Trophoblast cell (in vitro differentiated cells and primary cell): ENCODE data around the gene SHOC1.
"Not testable (repeated sequence)": the region's sequence is repeated elsewhere in the genome, so short reads cannot be mapped to it uniquely, and the experiment has no call there.

ENCODE experiments used
- DNase-seq, 2 donors: peaks; one replicate each; pipeline ENCODE4 v3.0.0-alpha.2; 2016
- H2AFZ ChIP-seq: 2 replicates; pipeline ENCODE4 v1.6.1; 2013; ENCODE audit warnings: low read length, moderate library complexity, mild to moderate bottlenecking; ENCODE audit not compliant: insufficient read depth, poor library complexity
- H2AK5ac ChIP-seq: 2 replicates; pipeline ENCODE4 v1.6.1; 2013; ENCODE audit warnings: mild to moderate bottlenecking, low read length
- H2BK120ac ChIP-seq: 2 replicates; pipeline ENCODE4 v1.6.1; 2013; ENCODE audit warnings: low read length, mild to moderate bottlenecking, moderate library complexity; ENCODE audit not compliant: insufficient read depth, poor library complexity
- H2BK12ac ChIP-seq: 2 replicates; pipeline ENCODE4 v1.6.1; 2013; ENCODE audit warnings: mild to moderate bottlenecking, low read length, moderate library complexity
- H2BK5ac ChIP-seq: 2 replicates; pipeline ENCODE4 v1.6.1; 2013; ENCODE audit warnings: low read length, low read depth, moderate library complexity, mild to moderate bottlenecking; ENCODE audit not compliant: poor library complexity
- H3K14ac ChIP-seq: 2 replicates; pipeline ENCODE4 v1.6.1; 2013; ENCODE audit warnings: mild to moderate bottlenecking, low read length
- H3K18ac ChIP-seq: 2 replicates; pipeline ENCODE4 v1.6.1; 2013; ENCODE audit warnings: mild to moderate bottlenecking, low read length
- H3K23ac ChIP-seq: 2 replicates; pipeline ENCODE4 v1.6.1; 2013; ENCODE audit warnings: low read length
- H3K27ac ChIP-seq: 2 replicates; pipeline ENCODE4 v1.5.1; 2013; ENCODE audit warnings: low read depth, mild to moderate bottlenecking, inconsistent platforms, low read length, moderate library complexity
- H3K27me3 ChIP-seq: 2 replicates; pipeline ENCODE4 v1.6.1; 2013; ENCODE audit warnings: inconsistent platforms, mild to moderate bottlenecking, low read length, moderate library complexity; ENCODE audit not compliant: insufficient read depth
- H3K36me3 ChIP-seq, 2 experiments: 1 replicate in 1 of 2; 2 replicates in 1 of 2; pipeline ENCODE4 v1.6.1; 2013; ENCODE audit warnings: low read length in 2 of 2, mild to moderate bottlenecking in 2 of 2, moderate library complexity in 1 of 2; ENCODE audit not compliant: insufficient read depth in 2 of 2, control insufficient read depth in 1 of 2
- H3K4ac ChIP-seq: 2 replicates; pipeline ENCODE4 v1.6.1; 2013; ENCODE audit warnings: low read depth, mild to moderate bottlenecking, low read length, moderate library complexity
- H3K4me1 ChIP-seq, 2 experiments: 1 replicate in 1 of 2; 2 replicates in 1 of 2; pipeline ENCODE4 v1.6.1; 2013; ENCODE audit warnings: low read length in 2 of 2, mild to moderate bottlenecking in 2 of 2, moderate library complexity in 1 of 2; ENCODE audit not compliant: insufficient read depth in 2 of 2, control insufficient read depth in 1 of 2
- H3K4me2 ChIP-seq: 2 replicates; pipeline ENCODE4 v1.6.1; 2013; ENCODE audit warnings: inconsistent platforms, mild to moderate bottlenecking, low read length, moderate library complexity
- H3K4me3 ChIP-seq: 2 replicates; pipeline ENCODE4 v1.5.1; 2013; ENCODE audit warnings: mild to moderate bottlenecking, low read depth, low read length, inconsistent platforms
- H3K79me1 ChIP-seq: one replicate; pipeline ENCODE4 v1.6.1; 2013; ENCODE audit warnings: low read length
- H3K79me2 ChIP-seq: 2 replicates; pipeline ENCODE4 v1.6.1; 2013; ENCODE audit warnings: low read length, mild to moderate bottlenecking; ENCODE audit not compliant: control insufficient read depth, insufficient read depth, poor library complexity
- H3K9ac ChIP-seq: 2 replicates; pipeline ENCODE4 v1.6.1; 2013; ENCODE audit warnings: mild to moderate bottlenecking, low read length
- H3K9me3 ChIP-seq: 2 replicates; pipeline ENCODE4 v1.6.1; 2013; ENCODE audit warnings: low read depth, mild to moderate bottlenecking, control low read depth, inconsistent platforms, low read length; ENCODE audit not compliant: insufficient read depth
- H4K12ac ChIP-seq: 2 replicates; pipeline ENCODE4 v1.6.1; 2013; ENCODE audit warnings: low read depth, mild to moderate bottlenecking, low read length, moderate library complexity
- H4K8ac ChIP-seq: 2 replicates; pipeline ENCODE4 v1.6.1; 2013; ENCODE audit warnings: low read depth, mild to moderate bottlenecking, low read length, moderate library complexity
- H4K91ac ChIP-seq: one replicate; pipeline ENCODE4 v1.6.1; 2013; ENCODE audit warnings: low read depth, mild to moderate bottlenecking, low read length, moderate library complexity
- WGBS: extraction: QIAGEN DNeasy Blood & Tissue Kit; methylation state at CpG from one replicate; pipeline ENCODE4 v1.1.7; 2013; ENCODE audit warnings: missing lambda C conversion rate; ENCODE audit not compliant: insufficient read length, insufficient coverage; ENCODE audit errors: extremely low coverage; 5-methylcytosine and 5-hydroxymethylcytosine counted together

SHOC1 gene

GRCh38 chr9:111812337-111812736 is 17.6 kb upstream of the SHOC1 start:
- Histone ChIP-seq H2BK5ac (no peak overlapping the region), H2AFZ (no peak overlapping the region), H3K9ac (no peak overlapping the region), H2BK12ac (no peak overlapping the region), H4K91ac (no peak overlapping the region), H3K27me3 (no peaks in the 10 kb centered on the region), H3K4me2 (no peak overlapping the region), H3K79me2 (no peaks in the 10 kb centered on the region), H3K23ac (no peak overlapping the region), H3K4ac (no peak overlapping the region), H2AK5ac (no peak overlapping the region), H3K4me1 (peaks cover 0 to 4% of the 10 kb centered on the region in 2 experiments), H3K9me3 (no peaks in the 10 kb centered on the region), H3K18ac (no peak overlapping the region), H4K12ac (no peak overlapping the region), H2BK120ac (no peak overlapping the region), H4K8ac (no peak overlapping the region), H3K14ac (no peak overlapping the region), H3K36me3 (no peaks in the 10 kb centered on the region), H3K79me1 (no peaks in the 10 kb centered on the region), H3K27ac (no peak overlapping the region), H3K4me3 (no peak overlapping the region)
- no CpG with 5 or more reads among the region's 3 CpGs for WGBS
- DNase-seq: peak in 1 of 2 donors; percentile 84

GRCh38 chr9:111810908-111811307 is 16.2 kb upstream of the SHOC1 start:
- Histone ChIP-seq H4K91ac (no peak overlapping the region), H4K12ac (no peak overlapping the region), H3K79me2 (no peaks in the 10 kb centered on the region), H2BK12ac (no peak overlapping the region), H2BK5ac (no peak overlapping the region), H2AFZ (no peak overlapping the region), H4K8ac (no peak overlapping the region), H3K9me3 (no peaks in the 10 kb centered on the region), H3K18ac (no peak overlapping the region), H3K4me3 (no peak overlapping the region), H3K27me3 (no peaks in the 10 kb centered on the region), H3K4me2 (no peak overlapping the region), H3K27ac (no peak overlapping the region), H3K9ac (no peak overlapping the region), H3K79me1 (no peaks in the 10 kb centered on the region), H3K14ac (no peak overlapping the region), H3K23ac (no peak overlapping the region), H3K36me3 (no peaks in the 10 kb centered on the region), H2BK120ac (no peak overlapping the region), H3K4me1 (peaks cover 0 to 4% of the 10 kb centered on the region in 2 experiments), H3K4ac (no peak overlapping the region), H2AK5ac (no peak overlapping the region)
- DNase-seq: no peak
- WGBS: no CpG with 5 or more reads among the region's 4 CpGs

- H3K9ac ChIP-seq, H3K23ac ChIP-seq, H2BK12ac ChIP-seq, H3K18ac ChIP-seq, H3K14ac ChIP-seq, H3K4me3 ChIP-seq, H3K4me2 ChIP-seq, H3K79me2 ChIP-seq, H2AK5ac ChIP-seq, H2BK120ac ChIP-seq, H3K4me1 ChIP-seq, H3K9me3 ChIP-seq, H2AFZ ChIP-seq, H3K4ac ChIP-seq, H4K12ac ChIP-seq, H3K27ac ChIP-seq, H3K79me1 ChIP-seq, H4K91ac ChIP-seq, H3K36me3 ChIP-seq, H3K27me3 ChIP-seq, H4K8ac ChIP-seq, H2BK5ac ChIP-seq: not testable (repeated sequence)
- peak; percentile 57 to 83 for DNase-seq
- WGBS: no CpG with 5 or more reads among the region's 2 CpGs
Measured at GRCh38 chr9:111810415-111810814, 15.7 kb upstream of the SHOC1 start.

GRCh38 chr9:111807197-111807596 is 12.5 kb upstream of the SHOC1 start:
- Histone ChIP-seq H3K14ac (no peak overlapping the region), H3K27me3 (no peaks in the 10 kb centered on the region), H2AK5ac (no peak overlapping the region), H4K91ac (no peak overlapping the region), H3K23ac (no peak overlapping the region), H3K79me1 (no peaks in the 10 kb centered on the region), H3K4me1 (peaks cover 0 to 4% of the 10 kb centered on the region in 2 experiments), H2BK12ac (no peak overlapping the region), H2BK5ac (no peak overlapping the region), H3K4me2 (no peak overlapping the region), H4K8ac (no peak overlapping the region), H4K12ac (no peak overlapping the region), H3K79me2 (no peaks in the 10 kb centered on the region), H3K18ac (no peak overlapping the region), H3K4me3 (no peak overlapping the region), H3K4ac (no peak overlapping the region), H3K9ac (no peak overlapping the region), H2AFZ (no peak overlapping the region), H3K27ac (no peak overlapping the region), H2BK120ac (no peak overlapping the region), H3K36me3 (no peaks in the 10 kb centered on the region), H3K9me3 (no peaks in the 10 kb centered on the region)
- no CpG with 5 or more reads among the region's 1 CpG for WGBS
- DNase-seq: peak; percentile 68 to 85
